Activated CD8-positive, alpha-beta T cell treated with anti-CD3 and anti-CD28 coated beads for 36 hours (primary cell): ENCODE data around the gene ORMDL2. TPM values are rescaled to one million over a fixed set of nuclear protein-coding genes. Genes with fewer than 3 reads are reported as not detected.

Source experiments
- ATAC-seq: fragments of 200-7000 bp; cut with Tn5 transposase; one replicate; pipeline ENCODE4 v1.10.0; 2021; ENCODE audit warnings: mild to moderate bottlenecking, moderate library complexity
- CTCF ChIA-PET: fragments of 350-600 bp; sonication (Branson Sonifier 250); formaldehyde crosslinking; loops from one replicate; lab custom pipeline; 2021; ENCODE audit warnings: antibody characterized with exemption; lab: Charles Lee
- POLR2A ChIA-PET: fragments of 350-600 bp; sonication (Branson Sonifier 250); formaldehyde crosslinking; loops from one replicate; lab custom pipeline; 2021; ENCODE audit warnings: antibody characterized with exemption; lab: Charles Lee
- DNase-seq: peaks from one replicate; pipeline ENCODE4 v3.0.0-alpha.2; 2020
- H3K27ac Mint-ChIP-seq: one replicate; pipeline ENCODE4 v1.8.0; 2021; ENCODE audit warnings: mild to moderate bottlenecking, mixed read lengths
- H3K27me3 Mint-ChIP-seq: one replicate; pipeline ENCODE4 v1.8.0; 2021; ENCODE audit warnings: mixed read lengths
- H3K36me3 Mint-ChIP-seq: one replicate; pipeline ENCODE4 v1.8.0; 2021; ENCODE audit warnings: low read depth, mixed read lengths
- H3K4me1 Mint-ChIP-seq: one replicate; pipeline ENCODE4 v1.8.0; 2021; ENCODE audit warnings: low read depth, mixed read lengths
- H3K4me3 Mint-ChIP-seq: one replicate; pipeline ENCODE4 v1.8.0; 2021; ENCODE audit warnings: mild to moderate bottlenecking, moderate library complexity, mixed read lengths
- H3K9me3 Mint-ChIP-seq: one replicate; pipeline ENCODE4 v1.8.0; 2021; ENCODE audit warnings: mixed read lengths
- CTCF ChIP-seq: fragments of 200-600 bp; IDR thresholded peaks from one replicate; pipeline ENCODE4 v1.8.0; 2022; ENCODE audit warnings: antibody characterized with exemption, mild to moderate bottlenecking
- intact Hi-C: fragments of 100-400 bp; cut with micrococcal nuclease; formaldehyde crosslinking; loops from one replicate; pipeline ENCODE4 v1.10.0; 2022
- total RNA-seq, 2 experiments: library from RNA; stranded (reverse); gene quantifications; one replicate each; pipeline ENCODE4 v1.2.3, GENCODE V29; 2021

ORMDL2 gene
- total RNA-seq, 2 experiments from 2014 or later = 24.2 to 27.0 TPM

GRCh38 chr12:55820679-55821078 is 2.8 kb downstream of the ORMDL2 start:
- Mint-ChIP-seq H3K4me3 (no peak overlapping the region), H3K27ac (no peak overlapping the region), H3K27me3 (no peaks in the 10 kb centered on the region), H3K36me3 (peaks cover 24% of the 10 kb centered on the region), H3K4me1 (peaks cover 33% of the 10 kb centered on the region), H3K9me3 (no peaks in the 10 kb centered on the region)
- POLR2A ChIA-PET = interaction anchor here (1.7 to 6.0 kb wide), 2 partner anchors 108 to 116 kb away, joined by 5 to 60 read pairs; partner anchors contain the start of genes DGKA and PYM1
- no peak for ATAC-seq
- no peak for TF ChIP-seq CTCF
- no peak for DNase-seq
- intact Hi-C loops = no loop called here
- CTCF ChIA-PET = interaction anchor here (0.6 to 4.7 kb wide), 7 partner anchors 10 to 619 kb away, joined by 3 to 34 read pairs (median 9); partner anchors contain the start of genes DNAJC14 and PYM1

- intact Hi-C loops = no loop called here
- no peak for DNase-seq
- no peaks in the 10 kb centered on the region for H3K9me3 Mint-ChIP-seq
- peaks cover 35% of the 10 kb centered on the region for H3K36me3 Mint-ChIP-seq
- H3K27me3 Mint-ChIP-seq = no peaks in the 10 kb centered on the region
- TF ChIP-seq CTCF = no peak
- peak overlapping the region; percentile 39 for H3K27ac Mint-ChIP-seq
- peaks cover 39% of the 10 kb centered on the region for H3K4me1 Mint-ChIP-seq
- H3K4me3 Mint-ChIP-seq = no peak overlapping the region
- CTCF ChIA-PET = interaction anchor here (1.5 to 2.9 kb wide), 2 partner anchors 112 to 118 kb away, joined by 6 to 12 read pairs; no protein-coding TSS in a partner anchor
- POLR2A ChIA-PET = interaction anchor here (0.7 to 6.0 kb wide), 4 partner anchors 9 to 366 kb away, joined by 3 to 60 read pairs (median 4); partner anchors contain the start of genes DGKA and PYM1
- no peak for ATAC-seq
Observed at GRCh38 chr12:55822228-55822627, 4.4 kb downstream of the ORMDL2 start.

- Mint-ChIP-seq H3K4me1 (peaks cover 51% of the 10 kb centered on the region), H3K27ac (peak overlapping the region; percentile 63), H3K9me3 (no peaks in the 10 kb centered on the region), H3K36me3 (peaks cover 47% of the 10 kb centered on the region), H3K27me3 (no peaks in the 10 kb centered on the region), H3K4me3 (no peak overlapping the region)
- no peak for ATAC-seq
- ChIA-PET CTCF (interaction anchor here (0.7 to 2.9 kb wide), 4 partner anchors 85 to 117 kb away, joined by 3 to 12 read pairs (median 5); no protein-coding TSS in a partner anchor), POLR2A (interaction anchor here (1.3 to 2.5 kb wide), 3 partner anchors 9 to 113 kb away, joined by 3 to 6 read pairs (median 4); no protein-coding TSS in a partner anchor)
- intact Hi-C loops = no loop called here
- DNase-seq = no peak
- TF ChIP-seq CTCF = no peak
Observed at GRCh38 chr12:55823419-55823818, 5.6 kb downstream of the ORMDL2 start.

GRCh38 chr12:55824726-55825125 is 6.9 kb downstream of the ORMDL2 start:
- H3K27ac Mint-ChIP-seq = peak overlapping the region; percentile 85
- no peaks in the 10 kb centered on the region for H3K9me3 Mint-ChIP-seq
- H3K4me3 Mint-ChIP-seq = peak overlapping the region; percentile 97
- no peak for TF ChIP-seq CTCF
- H3K36me3 Mint-ChIP-seq = peaks cover 42% of the 10 kb centered on the region
- no peaks in the 10 kb centered on the region for H3K27me3 Mint-ChIP-seq
- DNase-seq (no peak), ATAC-seq (no peak)
- H3K4me1 Mint-ChIP-seq = peaks cover 42% of the 10 kb centered on the region
- ChIA-PET POLR2A (interaction anchor here (0.7 to 1.3 kb wide), 4 partner anchors 100 to 216 kb away, joined by 3 to 5 read pairs (median 4); no protein-coding TSS in a partner anchor), CTCF (interaction anchor here (0.8 to 2.9 kb wide), 6 partner anchors 10 to 116 kb away, joined by 3 to 12 read pairs (median 3); no protein-coding TSS in a partner anchor)
- intact Hi-C loops = no loop called here

GRCh38 chr12:55827806-55828205 is 10.0 kb downstream of the ORMDL2 start:
- ATAC-seq (no peak), DNase-seq (no peak)
- Mint-ChIP-seq H3K4me3 (peak overlapping the region; percentile 97), H3K9me3 (no peaks in the 10 kb centered on the region), H3K4me1 (peaks cover 53% of the 10 kb centered on the region), H3K27ac (peak overlapping the region; percentile 93), H3K27me3 (no peaks in the 10 kb centered on the region), H3K36me3 (peaks cover 32% of the 10 kb centered on the region)
- CTCF ChIA-PET = interaction anchor here (0.9 to 2.3 kb wide), 2 partner anchors 10 to 110 kb away, joined by 3 to 5 read pairs; partner anchors contain the start of genes ORMDL2 and SARNP
- POLR2A ChIA-PET = interaction anchor here (1.4 to 4.9 kb wide), 2 partner anchors 11 to 15 kb away, joined by 4 to 20 read pairs; partner anchors contain the start of gene SARNP
- intact Hi-C loops = loop anchor here (2.0 kb wide), 1 partner anchor 99 kb away; the partner anchor contains the start of gene PYM1
- no peak for TF ChIP-seq CTCF
